ENCODE measurements around the gene FAM227B. TPM values are rescaled to one million over a fixed set of nuclear protein-coding genes. Genes with fewer than 3 reads are reported as not detected.

FAM227B gene
- total and polyA plus RNA-seq, 2 of the 13 experiments (the other 11 are each of a cell fraction or from before 2014, with no cell fraction given), result 1.9 to 2.6 TPM

GRCh38 chr15:49379996-49380395 is 240.6 kb downstream of the FAM227B start:
- no peak overlapping the region for H3K27ac ChIP-seq (ENCODE audit: extremely low read length, insufficient read depth, low read length)
- intact Hi-C loops (cut with micrococcal nuclease; ENCODE audit: unreplicated experiment), result no loop called here
- no peaks in the 10 kb centered on the region for H3K27me3 ChIP-seq (ENCODE audit: control insufficient read depth in 1 of 2, insufficient read depth in 2 of 2, low read length in 2 of 2)
- POLR2A ChIA-PET, result no interaction called here
- no peaks in the 10 kb centered on the region for H3K4me1 ChIP-seq (ENCODE audit: insufficient read depth, low read length)
- H3K36me3 ChIP-seq (replicated peaks in 1 of 2; ENCODE audit: control insufficient read depth in 1 of 2, insufficient read depth in 2 of 2, low read length in 2 of 2), result no peaks in the 10 kb centered on the region
- no peaks in the 10 kb centered on the region for H3K9me3 ChIP-seq (ENCODE audit: low read length)
- in situ Hi-C loops (cut with HindIII; ENCODE audit: extremely low pct_ligation_motif_present, low pct_unique_long_range_greater_than_20kb), result no loop called here
- CTCF ChIA-PET (ENCODE audit: low intra/inter-chr PET ratio, low total read pairs), result no interaction called here
- 37% methylated on average over 3 of the region's 4 CpGs for WGBS (ENCODE audit: low lambda C conversion rate)
- no peak for DNase-seq (ENCODE audit: low spot score)
- no peak overlapping the region for H3K9ac ChIP-seq (ENCODE audit: insufficient read depth, low read depth, low read length)
- no peak overlapping the region for H2AFZ ChIP-seq (ENCODE audit: low read length)
- ATAC-seq, result no peak
- BruUV-seq (replicated peaks), result no TSS peak
- FAIRE-seq, result no peak
- no peak for TF ChIP-seq HOXA5 (CRISPR knock-in tag; IDR thresholded peaks at IDR 0.05)
- TF ChIP-seq ZNF326 (CRISPR knock-in tag; IDR thresholded peaks at IDR 0.05; ENCODE audit: borderline replicate concordance), result no peak
- TF ChIP-seq ZNF772 (CRISPR knock-in tag; IDR thresholded peaks at IDR 0.05), result no peak
- TF ChIP-seq ZNF496 (CRISPR knock-in tag; IDR thresholded peaks at IDR 0.05; ENCODE audit: insufficient replicate concordance), result no peak
- no peak overlapping the region for H3K4me3 ChIP-seq (replicated peaks in 1 of 3; ENCODE audit: insufficient read depth in 1 of 3, low read depth in 2 of 3, low read length in 3 of 3)
- no peaks in the 10 kb centered on the region for H3K79me2 ChIP-seq (ENCODE audit: insufficient read depth, low read length)
- no peak overlapping the region for H3K4me2 ChIP-seq (ENCODE audit: low read depth, low read length)
- H4K20me1 ChIP-seq (ENCODE audit: insufficient read depth, low read length), result no peaks in the 10 kb centered on the region

- no peak for FAIRE-seq
- Histone ChIP-seq H3K4me3 (replicated peaks in 1 of 3; ENCODE audit: insufficient read depth in 1 of 3, low read depth in 2 of 3, low read length in 3 of 3) (no peak overlapping the region), H3K36me3 (replicated peaks in 1 of 2; ENCODE audit: control insufficient read depth in 1 of 2, insufficient read depth in 2 of 2, low read length in 2 of 2) (no peaks in the 10 kb centered on the region), H2AFZ (ENCODE audit: low read length) (no peak overlapping the region), H3K27ac (ENCODE audit: extremely low read length, insufficient read depth, low read length) (no peak overlapping the region), H4K20me1 (ENCODE audit: insufficient read depth, low read length) (no peaks in the 10 kb centered on the region), H3K9ac (ENCODE audit: insufficient read depth, low read depth, low read length) (no peak overlapping the region), H3K4me2 (ENCODE audit: low read depth, low read length) (no peak overlapping the region), H3K9me3 (ENCODE audit: low read length) (no peaks in the 10 kb centered on the region), H3K27me3 (ENCODE audit: control insufficient read depth in 1 of 2, insufficient read depth in 2 of 2, low read length in 2 of 2) (no peaks in the 10 kb centered on the region), H3K4me1 (ENCODE audit: insufficient read depth, low read length) (no peaks in the 10 kb centered on the region), H3K79me2 (ENCODE audit: insufficient read depth, low read length) (no peaks in the 10 kb centered on the region)
- TF ChIP-seq THYN1 (CRISPR knock-in tag; IDR thresholded peaks at IDR 0.05; ENCODE audit: borderline replicate concordance, low read depth) (no peak), ZNF616 (CRISPR knock-in tag; IDR thresholded peaks at IDR 0.05; ENCODE audit: low read depth) (no peak), POLR2AphosphoS5 (IDR thresholded peaks at IDR 0.05; ENCODE audit: low read depth, low read length) (no peak), KAT8 (CRISPR knock-in tag; IDR thresholded peaks at IDR 0.05) (no peak), ZFP37 (CRISPR knock-in tag; IDR thresholded peaks at IDR 0.05; ENCODE audit: borderline replicate concordance) (no peak), GFI1 (CRISPR knock-in tag; IDR thresholded peaks at IDR 0.05; ENCODE audit: borderline replicate concordance) (no peak), CBX5 (CRISPR knock-in tag; IDR thresholded peaks at IDR 0.05; ENCODE audit: borderline replicate concordance) (no peak), HNRNPH1 (optimal IDR thresholded peaks at IDR 0.05; ENCODE audit: low read depth, low read length) (no peak), U2AF1 (optimal IDR thresholded peaks at IDR 0.05; ENCODE audit: low read depth, low read length) (no peak)
- no peak for ATAC-seq
- 29% methylated on average over 1 of the region's 1 CpG for WGBS (ENCODE audit: low lambda C conversion rate)
- POLR2A ChIA-PET, result no interaction called here
- CTCF ChIA-PET (ENCODE audit: low intra/inter-chr PET ratio, low total read pairs), result no interaction called here
- in situ Hi-C loops (cut with HindIII; ENCODE audit: extremely low pct_ligation_motif_present, low pct_unique_long_range_greater_than_20kb), result no loop called here
- intact Hi-C loops (cut with micrococcal nuclease; ENCODE audit: unreplicated experiment), result no loop called here
- no peak for DNase-seq (ENCODE audit: low spot score)
- no TSS peak for BruUV-seq (replicated peaks)
Measured at GRCh38 chr15:49372366-49372765, 248.3 kb downstream of the FAM227B start.

Measured in HepG2 (cell line).